ENCODE measurements around the gene EFNB2.

The EFNB2 gene, protein sequence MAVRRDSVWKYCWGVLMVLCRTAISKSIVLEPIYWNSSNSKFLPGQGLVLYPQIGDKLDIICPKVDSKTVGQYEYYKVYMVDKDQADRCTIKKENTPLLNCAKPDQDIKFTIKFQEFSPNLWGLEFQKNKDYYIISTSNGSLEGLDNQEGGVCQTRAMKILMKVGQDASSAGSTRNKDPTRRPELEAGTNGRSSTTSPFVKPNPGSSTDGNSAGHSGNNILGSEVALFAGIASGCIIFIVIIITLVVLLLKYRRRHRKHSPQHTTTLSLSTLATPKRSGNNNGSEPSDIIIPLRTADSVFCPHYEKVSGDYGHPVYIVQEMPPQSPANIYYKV

DNA sequence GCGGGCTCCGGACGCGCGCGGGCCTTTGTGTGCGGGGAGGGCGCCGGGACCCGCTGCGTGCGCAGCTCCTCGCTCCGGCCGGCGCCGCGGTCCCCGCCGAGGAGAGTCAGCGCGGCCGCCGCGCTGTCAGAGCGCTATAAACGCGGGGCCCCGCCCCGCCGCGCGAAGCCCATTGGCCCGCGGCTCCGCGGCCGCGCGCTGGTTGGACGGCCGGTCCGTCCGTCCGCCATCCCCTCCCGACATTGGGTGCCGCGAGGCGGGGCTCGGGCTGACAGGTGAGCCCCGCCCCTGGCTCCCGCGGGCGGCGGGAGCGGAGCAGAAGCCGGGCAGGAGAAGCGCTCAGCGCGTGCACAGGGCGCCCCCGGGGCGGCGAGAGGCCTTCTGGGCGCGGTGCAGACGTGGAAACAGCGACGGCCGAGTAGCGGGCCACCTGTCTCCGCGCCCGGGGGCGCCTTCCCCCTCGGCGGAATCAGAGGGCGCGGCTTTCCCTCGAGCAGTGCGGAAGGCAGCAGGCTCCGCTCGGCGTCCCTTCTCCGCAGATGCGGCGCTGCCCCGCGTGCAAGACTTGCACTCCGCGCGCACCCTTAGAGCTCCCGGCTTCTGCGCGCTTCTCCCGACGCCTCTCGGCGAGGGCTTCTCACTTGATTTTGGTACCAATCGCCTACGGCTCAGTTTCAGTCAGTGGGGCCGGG, at the start of gene EFNB2:
EFNB2 (minus strand) TSS at position 111 of the 692 bp plus-strand sequence. CDS start 698 bp downstream, outside the sequence.
- POLR2A ChIA-PET, result interaction anchor here (0.6 to 1.8 kb wide), 17 partner anchors 10 to 458 kb away, joined by 3 to 10 read pairs (median 3); partner anchors contain the start of gene ARGLU1
- CTCF ChIA-PET, result interaction anchor here (0.6 to 1.5 kb wide), 10 partner anchors 9 to 1794 kb away, joined by 3 to 6 read pairs (median 3); no protein-coding TSS in a partner anchor
- H3K27ac ChIP-seq (ENCODE audit: extremely low read depth, low read depth, low read length), result peak within 1 kb of the TSS; percentile 91
- H3K4me3 ChIP-seq (ENCODE audit: low read depth, low read length), result peak within 1 kb of the TSS; percentile 87
- H3K9me3 ChIP-seq (ENCODE audit: control insufficient read depth, insufficient read depth, low read depth, low read length), result no peaks in the 10 kb centered on the region
- peaks cover 0 to 8% of the 10 kb centered on the region in 2 experiments for H3K36me3 ChIP-seq (ENCODE audit: control insufficient read depth in 2 of 2, insufficient read depth in 1 of 2, low read length in 2 of 2)
- H3K4me1 ChIP-seq (ENCODE audit: control insufficient read depth, insufficient read depth, low read length), result peaks cover 9% of the 10 kb centered on the region; the same call in 1 of the 2 replicates
- no peak for TF ChIP-seq ZNF670 (tag by site-specific recombination; IDR thresholded peaks at IDR 0.05; ENCODE audit: low read depth)
- 0 out of 2 replicates have a peak, but pooled peaks have one; percentile 44 for TF ChIP-seq ZNF596 (tag by site-specific recombination; IDR thresholded peaks at IDR 0.05)
- no peak for TF ChIP-seq SALL2 (tag by site-specific recombination; IDR thresholded peaks at IDR 0.05; ENCODE audit: borderline replicate concordance)
- TF ChIP-seq, protein P1, sequence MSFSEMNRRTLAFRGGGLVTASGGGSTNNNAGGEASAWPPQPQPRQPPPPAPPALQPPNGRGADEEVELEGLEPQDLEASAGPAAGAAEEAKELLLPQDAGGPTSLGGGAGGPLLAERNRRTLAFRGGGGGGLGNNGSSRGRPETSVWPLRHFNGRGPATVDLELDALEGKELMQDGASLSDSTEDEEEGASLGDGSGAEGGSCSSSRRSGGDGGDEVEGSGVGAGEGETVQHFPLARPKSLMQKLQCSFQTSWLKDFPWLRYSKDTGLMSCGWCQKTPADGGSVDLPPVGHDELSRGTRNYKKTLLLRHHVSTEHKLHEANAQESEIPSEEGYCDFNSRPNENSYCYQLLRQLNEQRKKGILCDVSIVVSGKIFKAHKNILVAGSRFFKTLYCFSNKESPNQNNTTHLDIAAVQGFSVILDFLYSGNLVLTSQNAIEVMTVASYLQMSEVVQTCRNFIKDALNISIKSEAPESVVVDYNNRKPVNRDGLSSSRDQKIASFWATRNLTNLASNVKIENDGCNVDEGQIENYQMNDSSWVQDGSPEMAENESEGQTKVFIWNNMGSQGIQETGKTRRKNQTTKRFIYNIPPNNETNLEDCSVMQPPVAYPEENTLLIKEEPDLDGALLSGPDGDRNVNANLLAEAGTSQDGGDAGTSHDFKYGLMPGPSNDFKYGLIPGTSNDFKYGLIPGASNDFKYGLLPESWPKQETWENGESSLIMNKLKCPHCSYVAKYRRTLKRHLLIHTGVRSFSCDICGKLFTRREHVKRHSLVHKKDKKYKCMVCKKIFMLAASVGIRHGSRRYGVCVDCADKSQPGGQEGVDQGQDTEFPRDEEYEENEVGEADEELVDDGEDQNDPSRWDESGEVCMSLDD (tag by site-specific recombination; IDR thresholded peaks at IDR 0.05), result 0 out of 2 replicates have a peak, but pooled peaks have one; percentile 80
- peak; percentile 52; the same call in 1 of the 2 replicates for TF ChIP-seq KLF8 (tag by site-specific recombination; IDR thresholded peaks at IDR 0.05)
- TF ChIP-seq ZNF76 (tag by site-specific recombination; IDR thresholded peaks at IDR 0.05; ENCODE audit: borderline replicate concordance, low read depth), result peak; percentile 70; the same call in 1 of the 2 replicates
- TF ChIP-seq, protein P2, sequence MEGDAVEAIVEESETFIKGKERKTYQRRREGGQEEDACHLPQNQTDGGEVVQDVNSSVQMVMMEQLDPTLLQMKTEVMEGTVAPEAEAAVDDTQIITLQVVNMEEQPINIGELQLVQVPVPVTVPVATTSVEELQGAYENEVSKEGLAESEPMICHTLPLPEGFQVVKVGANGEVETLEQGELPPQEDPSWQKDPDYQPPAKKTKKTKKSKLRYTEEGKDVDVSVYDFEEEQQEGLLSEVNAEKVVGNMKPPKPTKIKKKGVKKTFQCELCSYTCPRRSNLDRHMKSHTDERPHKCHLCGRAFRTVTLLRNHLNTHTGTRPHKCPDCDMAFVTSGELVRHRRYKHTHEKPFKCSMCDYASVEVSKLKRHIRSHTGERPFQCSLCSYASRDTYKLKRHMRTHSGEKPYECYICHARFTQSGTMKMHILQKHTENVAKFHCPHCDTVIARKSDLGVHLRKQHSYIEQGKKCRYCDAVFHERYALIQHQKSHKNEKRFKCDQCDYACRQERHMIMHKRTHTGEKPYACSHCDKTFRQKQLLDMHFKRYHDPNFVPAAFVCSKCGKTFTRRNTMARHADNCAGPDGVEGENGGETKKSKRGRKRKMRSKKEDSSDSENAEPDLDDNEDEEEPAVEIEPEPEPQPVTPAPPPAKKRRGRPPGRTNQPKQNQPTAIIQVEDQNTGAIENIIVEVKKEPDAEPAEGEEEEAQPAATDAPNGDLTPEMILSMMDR (tag by site-specific recombination; IDR thresholded peaks at IDR 0.05), result peak; percentile 57; the same call in 1 of the 2 replicates
- TF ChIP-seq ZNF24 (tag by site-specific recombination; IDR thresholded peaks at IDR 0.05), result no peak
- TF ChIP-seq ZNF394 (tag by site-specific recombination; IDR thresholded peaks at IDR 0.05; ENCODE audit: borderline replicate concordance), result peak; percentile 94
- peak; percentile 53 for TF ChIP-seq KLF10 (tag by site-specific recombination; IDR thresholded peaks at IDR 0.05)
- TF ChIP-seq, protein P3, sequence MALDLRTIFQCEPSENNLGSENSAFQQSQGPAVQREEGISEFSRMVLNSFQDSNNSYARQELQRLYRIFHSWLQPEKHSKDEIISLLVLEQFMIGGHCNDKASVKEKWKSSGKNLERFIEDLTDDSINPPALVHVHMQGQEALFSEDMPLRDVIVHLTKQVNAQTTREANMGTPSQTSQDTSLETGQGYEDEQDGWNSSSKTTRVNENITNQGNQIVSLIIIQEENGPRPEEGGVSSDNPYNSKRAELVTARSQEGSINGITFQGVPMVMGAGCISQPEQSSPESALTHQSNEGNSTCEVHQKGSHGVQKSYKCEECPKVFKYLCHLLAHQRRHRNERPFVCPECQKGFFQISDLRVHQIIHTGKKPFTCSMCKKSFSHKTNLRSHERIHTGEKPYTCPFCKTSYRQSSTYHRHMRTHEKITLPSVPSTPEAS (tag by site-specific recombination; IDR thresholded peaks at IDR 0.05), result no peak
- peak; percentile 80 for TF ChIP-seq ZNF423 (tag by site-specific recombination; IDR thresholded peaks at IDR 0.05)
- no peak for TF ChIP-seq ZNF302 (tag by site-specific recombination; IDR thresholded peaks at IDR 0.05; ENCODE audit: low read depth)
- peak; percentile 75 for TF ChIP-seq ZNF660 (tag by site-specific recombination; IDR thresholded peaks at IDR 0.05)
- TF ChIP-seq KLF9 (tag by site-specific recombination; IDR thresholded peaks at IDR 0.05; ENCODE audit: low read depth), result peak; percentile 22; the same call in 1 of the 2 replicates
- no peak for TF ChIP-seq ZEB2 (tag by site-specific recombination; IDR thresholded peaks at IDR 0.05)
- TF ChIP-seq ZBTB20 (tag by site-specific recombination; IDR thresholded peaks at IDR 0.05), result peak; percentile 67; the same call in 1 of the 2 replicates
- TF ChIP-seq ZXDB (tag by site-specific recombination; IDR thresholded peaks at IDR 0.05), result peak; percentile 53; the same call in 1 of the 2 replicates
- TF ChIP-seq, protein P4, sequence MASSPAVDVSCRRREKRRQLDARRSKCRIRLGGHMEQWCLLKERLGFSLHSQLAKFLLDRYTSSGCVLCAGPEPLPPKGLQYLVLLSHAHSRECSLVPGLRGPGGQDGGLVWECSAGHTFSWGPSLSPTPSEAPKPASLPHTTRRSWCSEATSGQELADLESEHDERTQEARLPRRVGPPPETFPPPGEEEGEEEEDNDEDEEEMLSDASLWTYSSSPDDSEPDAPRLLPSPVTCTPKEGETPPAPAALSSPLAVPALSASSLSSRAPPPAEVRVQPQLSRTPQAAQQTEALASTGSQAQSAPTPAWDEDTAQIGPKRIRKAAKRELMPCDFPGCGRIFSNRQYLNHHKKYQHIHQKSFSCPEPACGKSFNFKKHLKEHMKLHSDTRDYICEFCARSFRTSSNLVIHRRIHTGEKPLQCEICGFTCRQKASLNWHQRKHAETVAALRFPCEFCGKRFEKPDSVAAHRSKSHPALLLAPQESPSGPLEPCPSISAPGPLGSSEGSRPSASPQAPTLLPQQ (tag by site-specific recombination; IDR thresholded peaks at IDR 0.05), result peak; percentile 21; the same call in 1 of the 2 replicates
- TF ChIP-seq ZNF16 (tag by site-specific recombination; IDR thresholded peaks at IDR 0.05; ENCODE audit: low read depth), result no peak
- peak; percentile 98 for TF ChIP-seq ZBTB8A (tag by site-specific recombination; IDR thresholded peaks at IDR 0.05)
- TF ChIP-seq, protein P5, sequence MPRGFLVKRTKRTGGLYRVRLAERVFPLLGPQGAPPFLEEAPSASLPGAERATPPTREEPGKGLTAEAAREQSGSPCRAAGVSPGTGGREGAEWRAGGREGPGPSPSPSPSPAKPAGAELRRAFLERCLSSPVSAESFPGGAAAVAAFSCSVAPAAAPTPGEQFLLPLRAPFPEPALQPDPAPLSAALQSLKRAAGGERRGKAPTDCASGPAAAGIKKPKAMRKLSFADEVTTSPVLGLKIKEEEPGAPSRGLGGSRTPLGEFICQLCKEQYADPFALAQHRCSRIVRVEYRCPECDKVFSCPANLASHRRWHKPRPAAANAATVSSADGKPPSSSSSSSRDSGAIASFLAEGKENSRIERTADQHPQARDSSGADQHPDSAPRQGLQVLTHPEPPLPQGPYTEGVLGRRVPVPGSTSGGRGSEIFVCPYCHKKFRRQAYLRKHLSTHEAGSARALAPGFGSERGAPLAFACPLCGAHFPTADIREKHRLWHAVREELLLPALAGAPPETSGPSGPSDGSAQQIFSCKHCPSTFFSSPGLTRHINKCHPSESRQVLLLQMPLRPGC (tag by site-specific recombination; IDR thresholded peaks at IDR 0.05), result peak; percentile 34; the same call in 1 of the 2 replicates
- TF ChIP-seq SP3 (tag by site-specific recombination; IDR thresholded peaks at IDR 0.05), result peak; percentile 15; the same call in 1 of the 2 replicates
- 0 out of 2 replicates have a peak, but pooled peaks have one; percentile 42 for TF ChIP-seq ZNF341 (tag by site-specific recombination; IDR thresholded peaks at IDR 0.05; ENCODE audit: low read depth)
- TF ChIP-seq OSR2 (tag by site-specific recombination; IDR thresholded peaks at IDR 0.05), result peak; percentile 94
- no peak for TF ChIP-seq OVOL3 (tag by site-specific recombination; IDR thresholded peaks at IDR 0.05)
- no peak for TF ChIP-seq ZNF558 (tag by site-specific recombination; IDR thresholded peaks at IDR 0.05)
